Dendritic cell treated with granulocyte-macrophage colony-stimulating factor and Interleukin-4, amounts not matched to agents 40 ng/mL and 50 ng/mL, for 4 days (primary cell): ENCODE data around the gene PRRC2A.
A peak's percentile ranks its signal among the peaks of the same experiment; 100 is the strongest.

Source experiments
- H3K27ac Mint-ChIP-seq: one replicate; pipeline ENCODE4 v1.8.0; 2022; ENCODE audit warnings: mild to moderate bottlenecking, mixed read lengths
- H3K27me3 Mint-ChIP-seq: one replicate; pipeline ENCODE4 v1.8.0; 2022; ENCODE audit warnings: mild to moderate bottlenecking, mixed read lengths
- H3K36me3 Mint-ChIP-seq: one replicate; pipeline ENCODE4 v1.8.0; 2022; ENCODE audit warnings: low read depth, mixed read lengths
- H3K4me1 Mint-ChIP-seq: one replicate; pipeline ENCODE4 v1.8.0; 2022; ENCODE audit warnings: low read depth, mixed read lengths
- H3K4me3 Mint-ChIP-seq: one replicate; pipeline ENCODE4 v1.8.0; 2022; ENCODE audit warnings: mild to moderate bottlenecking, moderate library complexity, mixed read lengths
- H3K9me3 Mint-ChIP-seq: one replicate; pipeline ENCODE4 v1.8.0; 2022; ENCODE audit warnings: mixed read lengths
- intact Hi-C: fragments of 100-400 bp; cut with micrococcal nuclease; formaldehyde crosslinking; loops from one replicate; pipeline ENCODE4 v1.15.0; 2022

PRRC2A gene

GRCh38 chr6:31624070-31624469 lies 3.6 kb downstream of the PRRC2A start:
- peaks cover 29% of the 10 kb centered on the region for H3K4me1 Mint-ChIP-seq
- H3K9me3 Mint-ChIP-seq, result no peaks in the 10 kb centered on the region
- H3K36me3 Mint-ChIP-seq, result peaks cover 87% of the 10 kb centered on the region
- no peak overlapping the region for H3K4me3 Mint-ChIP-seq
- intact Hi-C loops, result loop anchor here (5.0 kb wide), 1 partner anchor 43 kb away; the partner anchor contains the start of genes CSNK2B and LY6G5B
- no peaks in the 10 kb centered on the region for H3K27me3 Mint-ChIP-seq
- no peak overlapping the region for H3K27ac Mint-ChIP-seq

GRCh38 chr6:31626952-31627351 lies 6.4 kb downstream of the PRRC2A start:
- Mint-ChIP-seq H3K4me1 (peaks cover 19% of the 10 kb centered on the region), H3K36me3 (peaks cover 96% of the 10 kb centered on the region), H3K27ac (no peak overlapping the region)

GRCh38 chr6:31627690-31628287 lies 7.3 kb downstream of the PRRC2A start:
- no peaks in the 10 kb centered on the region for H3K9me3 Mint-ChIP-seq
- peaks cover 10% of the 10 kb centered on the region for H3K4me1 Mint-ChIP-seq
- peaks cover 96% of the 10 kb centered on the region for H3K36me3 Mint-ChIP-seq
- no peak overlapping the region for H3K4me3 Mint-ChIP-seq
- intact Hi-C loops, result no loop called here
- H3K27ac Mint-ChIP-seq, result no peak overlapping the region
- H3K27me3 Mint-ChIP-seq, result no peaks in the 10 kb centered on the region

More at GRCh38 chr6:31626952-31627351, 6.4 kb downstream of the PRRC2A start:
- intact Hi-C loops, result no loop called here
- Mint-ChIP-seq H3K4me3 (no peak overlapping the region), H3K27me3 (no peaks in the 10 kb centered on the region), H3K9me3 (no peaks in the 10 kb centered on the region)

GRCh38 chr6:31629014-31629413 lies 8.5 kb downstream of the PRRC2A start:
- Mint-ChIP-seq H3K27me3 (no peaks in the 10 kb centered on the region), H3K36me3 (peaks cover 100% of the 10 kb centered on the region), H3K27ac (no peak overlapping the region), H3K4me3 (no peak overlapping the region), H3K4me1 (peaks cover 8% of the 10 kb centered on the region), H3K9me3 (no peaks in the 10 kb centered on the region)
- intact Hi-C loops, result no loop called here

GRCh38 chr6:31630177-31630934 lies 9.8 kb downstream of the PRRC2A start:
- peaks cover 100% of the 10 kb centered on the region for H3K36me3 Mint-ChIP-seq
- no peaks in the 10 kb centered on the region for H3K9me3 Mint-ChIP-seq
- intact Hi-C loops, result no loop called here
- no peaks in the 10 kb centered on the region for H3K27me3 Mint-ChIP-seq
- no peak overlapping the region for H3K27ac Mint-ChIP-seq
- no peak overlapping the region for H3K4me3 Mint-ChIP-seq
- H3K4me1 Mint-ChIP-seq, result peaks cover 8% of the 10 kb centered on the region

- Mint-ChIP-seq H3K4me1 (peaks cover 8% of the 10 kb centered on the region), H3K36me3 (peaks cover 100% of the 10 kb centered on the region), H3K27ac (no peak overlapping the region), H3K4me3 (no peak overlapping the region), H3K27me3 (no peaks in the 10 kb centered on the region), H3K9me3 (no peaks in the 10 kb centered on the region)
- intact Hi-C loops, result no loop called here
Observed at GRCh38 chr6:31631209-31631608, 10.7 kb downstream of the PRRC2A start.

- H3K27ac Mint-ChIP-seq, result no peak overlapping the region
- H3K4me3 Mint-ChIP-seq, result no peak overlapping the region
- H3K9me3 Mint-ChIP-seq, result no peaks in the 10 kb centered on the region
- no peaks in the 10 kb centered on the region for H3K27me3 Mint-ChIP-seq
- intact Hi-C loops, result no loop called here
- peaks cover 8% of the 10 kb centered on the region for H3K4me1 Mint-ChIP-seq
- peaks cover 100% of the 10 kb centered on the region for H3K36me3 Mint-ChIP-seq
Observed at GRCh38 chr6:31631681-31632278, 11.3 kb downstream of the PRRC2A start.

GRCh38 chr6:31632279-31632946 lies 11.9 kb downstream of the PRRC2A start:
- H3K27me3 Mint-ChIP-seq, result no peaks in the 10 kb centered on the region
- no peak overlapping the region for H3K4me3 Mint-ChIP-seq
- H3K9me3 Mint-ChIP-seq, result no peaks in the 10 kb centered on the region
- H3K27ac Mint-ChIP-seq, result no peak overlapping the region
- H3K4me1 Mint-ChIP-seq, result peaks cover 3% of the 10 kb centered on the region
- intact Hi-C loops, result no loop called here
- peaks cover 100% of the 10 kb centered on the region for H3K36me3 Mint-ChIP-seq

- peaks cover 98% of the 10 kb centered on the region for H3K36me3 Mint-ChIP-seq
- H3K4me3 Mint-ChIP-seq, result no peak overlapping the region
- H3K27ac Mint-ChIP-seq, result no peak overlapping the region
- H3K9me3 Mint-ChIP-seq, result no peaks in the 10 kb centered on the region
- no peaks in the 10 kb centered on the region for H3K4me1 Mint-ChIP-seq
- H3K27me3 Mint-ChIP-seq, result no peaks in the 10 kb centered on the region
- intact Hi-C loops, result no loop called here
Observed at GRCh38 chr6:31633447-31633846, 12.9 kb downstream of the PRRC2A start.

GRCh38 chr6:31634131-31634530 lies 13.6 kb downstream of the PRRC2A start:
- H3K36me3 Mint-ChIP-seq, result peaks cover 98% of the 10 kb centered on the region
- H3K4me3 Mint-ChIP-seq, result no peak overlapping the region
- H3K9me3 Mint-ChIP-seq, result no peaks in the 10 kb centered on the region
- no peaks in the 10 kb centered on the region for H3K27me3 Mint-ChIP-seq
- intact Hi-C loops, result no loop called here
- H3K4me1 Mint-ChIP-seq, result no peaks in the 10 kb centered on the region
- H3K27ac Mint-ChIP-seq, result peak overlapping the region; percentile 6

GRCh38 chr6:31634969-31635575 lies 14.6 kb downstream of the PRRC2A start:
- no peak overlapping the region for H3K4me3 Mint-ChIP-seq
- peaks cover 98% of the 10 kb centered on the region for H3K36me3 Mint-ChIP-seq
- H3K9me3 Mint-ChIP-seq, result no peaks in the 10 kb centered on the region
- no peak overlapping the region for H3K27ac Mint-ChIP-seq
- H3K27me3 Mint-ChIP-seq, result no peaks in the 10 kb centered on the region
- no peaks in the 10 kb centered on the region for H3K4me1 Mint-ChIP-seq
- intact Hi-C loops, result no loop called here

GRCh38 chr6:31636698-31637596 lies 16.4 kb downstream of the PRRC2A start:
- Mint-ChIP-seq H3K36me3 (peaks cover 98% of the 10 kb centered on the region), H3K9me3 (no peaks in the 10 kb centered on the region), H3K4me3 (no peak overlapping the region), H3K27me3 (no peaks in the 10 kb centered on the region), H3K4me1 (peaks cover 6% of the 10 kb centered on the region), H3K27ac (no peak overlapping the region)
- intact Hi-C loops, result no loop called here

- intact Hi-C loops, result no loop called here
- Mint-ChIP-seq H3K27ac (no peak overlapping the region), H3K36me3 (peaks cover 98% of the 10 kb centered on the region), H3K4me1 (peaks cover 6% of the 10 kb centered on the region), H3K9me3 (no peaks in the 10 kb centered on the region), H3K4me3 (no peak overlapping the region), H3K27me3 (no peaks in the 10 kb centered on the region)
Observed at GRCh38 chr6:31639043-31639442, 18.5 kb downstream of the PRRC2A start.
